PC-9 (cell line): Measurements from ENCODE around the gene PPM1H.

Experiments used
- CTCF ChIP-seq: fragments of 200-600 bp; sonication (generic); conservative IDR thresholded peaks from 2 replicates; pipeline ENCODE4 v1.6.1; 2017; ENCODE audit warnings: mixed run types, antibody characterized with exemption, mild to moderate bottlenecking, moderate library complexity
- EZH2 ChIP-seq: fragments of 200-600 bp; sonication (generic); IDR thresholded peaks from 2 replicates; pipeline ENCODE4 v1.8.0; 2017; ENCODE audit warnings: antibody characterized with exemption, low read depth

- TF ChIP-seq CTCF (no peak), EZH2 (no peak)
Measured at GRCh38 chr12:62814243-62814642, 120.7 kb downstream of the PPM1H start.
